HG03175 (cell line): Measurements from ENCODE around the gene TBX19.
"Not testable (repeated sequence)": the region's sequence is repeated elsewhere in the genome, so short reads cannot be mapped to it uniquely, and the experiment has no call there.

Source experiments
- ATAC-seq: cut with Tn5 transposase; IDR thresholded peaks from one replicate; pipeline ENCODE4 v1.9.1; 2021; ENCODE audit warnings: mild to moderate bottlenecking, moderate library complexity; ENCODE audit not compliant: unreplicated experiment

The TBX19 gene

GRCh38 chr1:168354335-168355269 lies 73.9 kb downstream of the TBX19 start:
- not testable (repeated sequence) for ATAC-seq

- ATAC-seq: no peak
Measured at GRCh38 chr1:168360151-168361021, 79.7 kb downstream of the TBX19 start.

GRCh38 chr1:168361252-168361651 lies 80.6 kb downstream of the TBX19 start:
- no peak for ATAC-seq

- no peak for ATAC-seq
Measured at GRCh38 chr1:168362991-168363390, 82.3 kb downstream of the TBX19 start.
